ENCODE measurements around the gene CHMP4B. TPM values are rescaled to one million over a fixed set of nuclear protein-coding genes. Genes with fewer than 3 reads are reported as not detected.

CHMP4B gene
- total RNA-seq, 1 donor from 2014 or later = 72.8 TPM

Other genes with a start within 250 kb of the CHMP4B start
- gene C20orf144, start 149.0 kb upstream of the CHMP4B start, total RNA-seq = not detected
- 0.71 TPM for gene ACTL10, start 144.4 kb upstream of the CHMP4B start, total RNA-seq
- 24.1 TPM for gene NECAB3, start 136.9 kb upstream of the CHMP4B start, total RNA-seq
- 1.4 TPM for gene E2F1, start 125.0 kb upstream of the CHMP4B start, total RNA-seq
- 9.3 TPM for gene PXMP4, start 91.0 kb upstream of the CHMP4B start, total RNA-seq
- gene ZNF341, start 79.4 kb upstream of the CHMP4B start, total RNA-seq = 4.7 TPM
- gene RALY, start 182.6 kb downstream of the CHMP4B start, total RNA-seq = 94.6 TPM

Data from sciatic nerve (tissue), 1 donor.